UCSD-AML1 (cell line): Measurements from ENCODE around the gene UBE2H.

ENCODE experiments used
- DNase-seq: peaks from one replicate; lab custom pipeline; 2025; ENCODE audit not compliant: unreplicated experiment; lab: John Stamatoyannopoulos, UW

The UBE2H gene

DNA sequence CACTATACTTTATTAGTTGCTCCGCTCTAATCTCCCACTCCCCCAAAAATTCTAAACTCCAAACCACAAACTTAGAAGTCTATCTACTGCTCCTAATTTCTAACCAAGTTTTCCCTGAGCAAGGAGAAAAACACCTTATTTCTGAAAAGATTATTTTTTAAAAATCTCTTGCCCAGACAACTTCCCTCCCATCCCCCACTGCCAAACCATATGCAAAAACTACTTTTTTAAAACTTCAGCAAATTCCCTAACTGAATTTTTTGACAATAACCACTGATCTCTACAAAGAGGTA, 1.9 kb downstream of the UBE2H start:
- no peak for DNase-seq

DNA sequence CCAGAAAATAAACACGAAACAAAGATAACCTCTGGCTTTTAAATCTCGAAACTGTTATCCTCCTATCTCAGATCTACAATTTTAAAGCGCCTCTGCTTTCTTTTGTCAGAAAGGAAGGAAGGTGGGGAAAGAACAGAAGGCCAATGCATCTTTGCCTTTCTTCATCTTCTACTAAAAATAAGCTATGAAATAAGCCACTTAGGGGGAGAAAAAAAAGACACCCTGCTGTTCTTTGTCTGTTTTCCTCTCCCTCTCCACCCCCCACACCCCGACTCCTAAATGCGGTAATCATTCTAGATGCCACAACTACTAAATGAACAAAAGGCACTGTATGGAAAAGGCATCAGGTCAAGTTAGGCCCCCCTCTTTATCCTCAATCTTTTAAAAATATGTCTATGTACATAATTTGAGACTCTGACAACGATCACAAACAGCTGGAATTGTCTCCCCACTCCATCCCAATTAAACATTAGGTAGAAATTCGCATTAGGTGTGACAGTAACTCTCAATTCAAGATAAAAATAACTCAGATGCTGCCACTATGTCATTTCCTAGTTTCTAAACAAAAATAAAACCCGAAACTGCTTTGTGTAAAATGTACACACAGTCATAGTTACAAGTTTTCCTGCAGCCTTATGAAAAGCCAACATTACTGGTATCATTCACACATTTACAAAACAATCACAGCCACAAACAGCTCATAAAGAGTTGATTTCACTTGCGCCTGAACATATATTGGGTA, 2.4 kb downstream of the UBE2H start:
- DNase-seq: no peak

DNA sequence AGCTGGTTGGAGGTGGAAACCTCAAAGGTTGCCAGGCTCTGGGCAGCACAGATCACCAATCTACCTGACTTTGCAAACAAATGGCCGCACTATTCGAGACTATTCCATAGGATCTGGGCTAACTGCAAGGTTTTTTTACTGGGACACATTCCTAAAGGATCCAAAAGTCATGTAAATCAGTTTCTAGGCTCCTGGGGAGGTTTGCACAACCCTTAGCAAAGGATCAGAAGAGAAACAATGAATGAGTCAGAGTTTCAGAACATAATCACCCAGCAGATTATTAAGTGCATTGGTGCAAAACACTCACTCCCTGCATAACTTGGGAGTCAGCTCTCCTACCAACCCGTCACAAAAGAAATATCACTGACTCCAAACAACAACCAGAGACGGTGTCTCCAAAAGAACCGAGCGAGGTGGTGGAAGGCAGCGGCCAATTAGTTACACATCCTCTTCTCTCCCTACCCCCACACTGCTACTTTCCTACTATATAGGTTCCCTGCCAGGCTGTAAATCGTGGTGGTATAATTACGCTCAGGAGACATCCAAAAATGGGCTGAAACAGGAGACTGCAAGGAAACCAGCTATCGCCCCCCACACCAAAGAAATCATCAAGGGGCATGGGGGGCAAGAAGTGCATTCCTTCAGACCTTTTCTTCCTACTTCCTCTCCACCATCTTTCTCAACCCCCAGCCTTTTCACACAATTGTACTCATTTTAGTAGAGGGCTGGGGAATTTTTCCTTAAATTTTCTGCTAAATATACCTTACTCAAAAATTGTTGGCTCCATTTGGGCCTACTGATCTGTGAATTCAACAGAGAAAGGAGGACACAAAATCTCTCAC, 3.2 kb downstream of the UBE2H start:
- DNase-seq: no peak

DNA sequence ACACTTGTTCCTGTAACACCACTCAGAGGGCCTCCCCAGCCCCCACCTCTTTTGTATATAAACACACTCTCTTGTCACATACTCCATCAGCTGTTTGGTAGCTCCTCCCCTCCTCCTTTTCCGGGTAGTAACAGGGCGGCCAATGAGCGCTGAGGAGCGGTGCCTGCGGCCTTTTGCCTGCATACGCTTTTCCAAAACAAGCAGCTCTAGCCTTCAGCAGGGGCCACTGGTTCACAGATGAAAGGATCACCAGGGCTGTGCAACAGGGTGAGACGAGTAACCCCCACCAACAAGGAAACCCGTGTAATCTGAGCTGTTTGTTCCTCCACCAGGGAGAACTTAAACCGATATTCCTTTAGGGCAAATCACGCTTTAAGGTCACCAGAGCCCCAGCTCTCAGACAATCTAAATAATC, 3.9 kb downstream of the UBE2H start:
- DNase-seq: peak; percentile 58

DNA sequence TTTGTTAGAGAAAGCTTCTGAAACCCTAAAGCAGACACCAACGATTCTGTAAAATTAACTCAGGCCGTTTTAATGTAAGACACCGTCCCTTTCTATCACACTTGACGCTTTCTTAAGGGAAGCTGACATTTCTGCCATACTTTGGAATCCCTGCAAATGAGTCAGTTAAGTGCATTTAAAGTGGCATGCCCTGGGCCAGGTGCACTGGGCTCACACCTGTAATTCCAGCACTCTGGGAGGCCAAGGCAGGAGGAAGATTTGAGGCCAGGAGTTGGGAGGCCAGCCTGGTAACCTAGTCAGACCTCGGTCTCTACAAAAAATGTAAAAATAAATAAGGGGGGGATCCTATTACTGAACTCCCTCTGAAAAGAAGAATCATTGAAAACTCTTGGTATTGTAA, 4.4 kb downstream of the UBE2H start:
- no peak for DNase-seq

DNA sequence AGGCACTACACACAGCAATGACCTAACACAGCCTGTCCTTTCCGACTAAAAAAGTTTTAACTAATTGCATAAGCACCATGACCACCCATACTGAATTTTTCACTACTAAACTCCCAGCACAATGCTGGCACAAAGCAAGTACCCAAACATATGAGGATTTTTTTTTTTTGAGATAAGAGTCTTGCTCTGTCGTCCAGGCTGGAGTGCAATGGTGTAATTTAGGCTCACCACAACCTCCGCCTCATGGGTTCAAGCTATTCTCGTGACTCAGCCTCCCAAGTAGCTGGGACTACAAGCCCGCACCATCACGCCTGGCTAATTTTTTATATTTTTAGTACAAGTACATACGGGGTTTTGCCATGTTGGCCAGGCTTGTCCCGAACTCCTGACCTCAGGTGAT, 5.1 kb downstream of the UBE2H start:
- DNase-seq: no peak

DNA sequence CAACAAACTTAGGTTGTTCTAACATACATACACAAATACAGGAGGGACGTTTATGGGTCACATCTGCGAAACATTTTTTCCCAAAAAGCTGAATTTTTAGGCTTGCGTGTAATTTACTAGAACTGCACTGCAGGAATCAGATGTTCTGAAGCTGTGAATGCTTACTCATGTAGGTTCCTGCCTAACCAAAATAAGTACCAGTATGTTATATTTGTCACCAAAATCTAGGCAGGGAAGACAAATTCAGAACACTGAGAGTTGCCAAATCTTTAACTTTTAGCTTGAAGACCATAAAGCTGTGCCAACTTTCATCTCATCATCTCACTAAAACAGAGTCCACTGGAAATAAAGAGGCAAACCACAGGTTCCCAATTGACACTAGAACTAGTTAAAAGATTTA, 5.7 kb downstream of the UBE2H start:
- DNase-seq: no peak

DNA sequence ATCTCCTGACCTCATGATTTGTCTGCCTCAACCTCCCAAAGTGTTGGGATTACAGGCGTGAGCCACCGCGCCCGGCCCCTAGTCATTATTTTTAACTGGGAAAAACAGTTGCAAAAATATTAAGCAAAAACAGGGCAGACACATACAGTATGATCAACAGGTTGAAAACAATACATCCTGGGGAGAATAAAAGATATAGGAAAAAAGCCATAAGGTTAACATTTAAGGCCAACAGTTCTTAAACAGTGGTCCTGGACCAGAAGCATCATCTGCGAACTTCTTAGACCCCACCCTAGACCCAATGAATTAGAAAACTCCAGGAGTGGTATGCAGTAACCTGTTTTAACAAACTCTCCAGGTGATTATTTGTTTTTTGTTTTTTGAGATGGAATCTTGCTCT, 6.5 kb downstream of the UBE2H start:
- DNase-seq: no peak

DNA sequence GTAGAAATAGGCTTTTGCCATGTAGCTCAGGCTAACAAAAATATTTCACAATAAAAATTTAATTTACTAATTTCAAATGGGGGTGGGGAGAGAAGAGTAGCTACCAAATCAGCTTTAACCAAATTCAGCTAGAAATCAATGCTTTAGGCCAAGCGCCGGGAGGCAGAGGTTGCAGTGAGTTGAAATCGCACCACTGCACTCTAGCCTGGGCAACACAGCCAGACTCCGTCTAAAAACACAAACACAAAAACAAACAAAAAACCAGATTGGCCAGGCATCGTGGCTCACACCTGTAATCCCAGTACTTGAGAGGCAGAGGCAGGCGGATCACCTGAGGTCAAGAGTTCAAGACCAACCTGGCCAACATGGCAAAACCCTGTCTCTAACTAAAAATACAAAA, 9.4 kb downstream of the UBE2H start:
- no peak for DNase-seq

DNA sequence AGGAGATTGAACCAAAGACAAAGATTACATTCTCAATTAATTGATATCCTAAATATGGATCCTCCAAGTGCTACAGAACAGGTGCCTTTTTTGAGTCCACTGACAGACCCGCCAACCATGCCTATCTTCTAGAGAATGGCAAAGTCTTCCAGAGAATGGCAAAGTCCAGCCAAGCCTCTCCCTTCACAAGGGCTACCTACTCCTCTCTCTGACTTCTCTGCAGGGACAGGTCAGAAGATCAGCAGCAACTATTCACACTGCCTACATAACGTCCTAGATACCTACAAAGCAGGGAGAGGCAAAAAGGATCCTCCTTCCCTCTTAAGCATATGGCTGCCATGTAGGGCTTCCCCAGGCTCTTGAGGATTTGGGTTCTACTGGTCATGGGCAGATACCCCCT, 12.4 kb downstream of the UBE2H start:
- no peak for DNase-seq

DNA sequence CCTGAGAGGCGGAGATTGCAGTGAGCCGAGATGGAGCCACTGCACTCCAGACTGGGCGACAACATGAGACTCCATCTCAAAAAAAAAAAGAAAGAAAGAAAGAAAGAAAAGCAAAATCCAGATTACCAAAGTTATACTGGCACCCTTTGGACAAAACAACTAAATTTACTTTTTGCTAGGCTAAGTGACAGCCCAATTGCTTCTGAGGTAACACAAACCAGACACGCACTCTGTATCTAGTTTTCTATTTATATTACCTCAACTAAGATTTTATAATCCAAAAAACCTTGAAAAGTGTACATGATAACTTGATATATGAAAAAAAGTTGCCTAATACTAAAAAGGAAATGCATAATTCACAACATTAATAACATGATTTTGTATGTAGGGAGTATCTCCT, 12.9 kb downstream of the UBE2H start:
- DNase-seq: no peak

DNA sequence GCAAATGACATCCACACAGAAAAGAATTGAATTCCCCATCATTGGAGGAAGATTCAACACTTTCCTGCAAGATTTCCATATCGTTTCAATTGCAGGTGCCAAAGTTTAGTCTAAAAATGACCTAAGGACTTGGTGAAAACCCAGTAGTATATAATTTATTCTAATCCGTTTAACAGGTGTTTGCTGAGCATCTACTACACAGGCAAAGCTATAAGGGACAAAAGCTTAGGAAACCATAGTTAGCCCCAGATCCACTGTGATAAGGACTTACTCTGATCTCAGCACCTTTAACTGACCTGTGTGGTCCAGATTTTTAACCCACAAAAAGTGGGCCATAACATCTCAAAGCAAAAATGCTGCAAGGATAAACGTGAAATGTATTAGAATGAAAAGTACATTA, 19.1 kb downstream of the UBE2H start:
- DNase-seq: no peak

DNA sequence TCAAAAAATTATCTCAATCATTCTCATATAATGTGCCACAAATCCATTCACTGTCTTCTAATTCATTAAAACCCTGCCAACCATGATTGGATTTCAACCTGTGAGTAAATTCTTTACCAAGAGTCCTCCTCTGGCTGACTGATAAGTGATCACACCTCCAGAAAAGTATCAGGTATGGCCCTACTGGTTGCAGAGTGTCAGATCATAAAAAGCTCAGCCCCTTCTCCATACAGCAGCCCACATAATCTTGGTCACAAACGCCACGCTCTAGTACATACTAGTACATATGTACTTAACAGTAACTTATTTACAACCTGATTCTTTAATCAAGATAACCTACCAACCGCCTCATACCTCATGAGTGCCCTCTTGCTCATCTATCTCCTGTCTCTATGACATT, 26.1 kb downstream of the UBE2H start:
- no peak for DNase-seq

DNA sequence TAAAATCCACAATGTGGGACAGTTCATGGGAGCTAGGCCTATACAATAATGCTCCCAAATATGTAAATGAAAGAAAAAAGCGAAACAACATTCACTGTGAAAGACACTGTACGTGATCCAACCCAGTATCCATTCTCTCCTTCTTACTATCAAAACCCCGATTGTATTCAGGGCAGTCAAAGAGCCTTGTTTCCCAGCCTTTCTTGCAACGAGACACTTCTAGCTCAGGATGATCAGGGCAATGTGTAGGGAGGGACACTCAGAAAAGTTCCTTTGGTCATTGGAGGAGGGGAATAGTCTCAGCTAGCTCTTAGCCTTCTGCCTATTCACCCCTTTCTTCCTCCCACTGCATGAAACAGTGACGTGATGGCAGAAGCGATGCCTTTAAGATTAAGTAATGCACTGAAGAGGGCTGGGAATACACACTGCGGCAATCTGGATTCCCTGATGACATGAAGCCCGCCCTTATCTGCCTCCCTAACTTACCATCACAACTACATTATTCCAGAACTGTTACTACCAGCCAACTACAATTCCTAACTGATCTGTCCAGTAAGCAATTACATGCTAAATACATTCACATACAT, 27.3 kb downstream of the UBE2H start:
- no peak for DNase-seq

DNA sequence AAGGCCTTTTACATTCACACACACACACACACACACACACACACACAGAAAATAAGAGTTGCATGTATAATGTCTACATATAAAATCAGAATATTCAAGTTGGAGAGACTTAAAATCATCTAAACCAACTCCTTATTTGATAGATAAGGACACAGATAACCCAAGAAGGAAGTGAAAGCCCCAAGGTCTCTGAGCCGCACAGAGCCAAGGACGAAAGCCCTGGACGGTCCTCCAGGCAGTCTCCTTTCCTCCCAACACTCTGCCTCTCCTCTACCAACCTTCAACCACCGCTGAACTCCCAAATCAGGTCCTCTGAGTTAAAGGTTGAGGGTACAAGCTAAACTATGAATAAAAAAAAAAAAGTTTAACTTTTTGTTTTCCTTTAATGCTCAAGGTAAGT, 28.2 kb downstream of the UBE2H start:
- no peak for DNase-seq

DNA sequence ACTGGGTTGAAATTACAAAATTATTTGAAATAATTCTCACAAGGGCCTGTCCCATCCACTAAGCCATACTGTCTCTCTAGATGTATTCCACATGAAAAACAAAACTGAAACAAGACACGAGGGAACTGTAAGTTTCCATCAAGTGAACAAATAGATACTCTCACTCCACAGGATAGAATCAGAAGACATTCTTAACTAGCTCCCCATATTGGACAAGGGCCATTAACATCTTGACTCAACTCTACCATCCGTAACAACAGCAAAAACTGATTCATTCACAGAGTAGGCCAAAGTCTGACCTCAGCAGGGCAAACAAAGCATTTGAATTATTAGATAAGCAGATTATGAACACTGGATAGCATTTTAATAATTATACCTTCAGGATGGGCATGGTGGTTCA, 29.1 kb downstream of the UBE2H start:
- DNase-seq: no peak

DNA sequence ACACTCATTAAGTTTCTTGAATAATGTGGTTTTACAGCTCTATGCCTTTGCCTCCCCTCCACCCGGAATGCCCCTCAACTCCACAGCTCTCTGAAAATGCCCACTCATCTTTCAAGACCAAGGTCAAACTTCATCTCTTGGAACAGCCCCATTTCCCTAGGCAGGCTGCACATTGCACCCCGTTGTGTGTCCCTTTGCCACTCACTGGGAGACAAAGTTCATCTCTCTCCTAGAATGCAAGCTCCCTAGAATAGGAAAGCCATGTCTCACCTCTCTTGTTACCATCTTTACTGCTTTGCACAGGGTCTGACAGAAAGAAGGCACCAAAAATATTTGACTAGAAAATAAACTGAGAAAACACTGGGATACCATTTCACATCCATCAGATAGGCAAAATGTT, 33.3 kb downstream of the UBE2H start:
- DNase-seq: no peak

DNA sequence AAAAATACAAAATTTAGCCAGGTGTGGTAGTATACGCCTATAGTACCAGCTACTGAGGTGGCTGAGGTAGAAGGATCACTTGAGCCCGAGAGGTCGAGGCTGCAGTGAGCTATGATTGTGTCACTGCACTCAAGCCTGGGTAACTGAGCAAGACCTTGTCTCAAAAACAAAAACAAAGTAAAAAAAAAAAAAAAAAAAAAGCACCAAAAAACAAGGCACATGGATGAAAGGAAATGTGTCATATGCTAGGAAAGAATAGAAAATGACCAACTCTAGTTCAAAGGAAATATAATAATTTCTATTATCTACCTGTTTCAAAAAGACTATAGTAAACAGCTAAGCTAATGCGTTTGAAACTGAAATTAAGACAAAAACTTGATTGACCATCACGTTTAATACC, 33.8 kb downstream of the UBE2H start:
- DNase-seq: no peak

DNA sequence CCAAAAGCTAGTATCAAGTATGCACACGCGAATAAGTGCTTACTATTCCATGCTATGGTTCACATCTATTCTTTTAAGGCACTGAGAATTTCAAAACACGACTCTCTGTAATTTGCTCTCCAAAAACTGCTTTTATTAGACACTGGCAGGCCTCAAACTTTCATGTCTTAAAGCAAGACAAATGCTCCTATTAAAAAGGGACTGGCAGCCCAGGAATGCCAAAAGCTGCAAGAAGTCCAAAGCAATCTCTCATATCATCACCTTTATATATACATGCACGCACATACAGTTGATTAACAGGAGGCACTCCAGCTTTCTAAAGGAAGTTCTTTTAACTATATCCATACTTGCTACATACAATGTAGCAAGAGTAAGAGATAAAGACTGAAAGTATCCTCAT, 34.8 kb downstream of the UBE2H start:
- DNase-seq: no peak

DNA sequence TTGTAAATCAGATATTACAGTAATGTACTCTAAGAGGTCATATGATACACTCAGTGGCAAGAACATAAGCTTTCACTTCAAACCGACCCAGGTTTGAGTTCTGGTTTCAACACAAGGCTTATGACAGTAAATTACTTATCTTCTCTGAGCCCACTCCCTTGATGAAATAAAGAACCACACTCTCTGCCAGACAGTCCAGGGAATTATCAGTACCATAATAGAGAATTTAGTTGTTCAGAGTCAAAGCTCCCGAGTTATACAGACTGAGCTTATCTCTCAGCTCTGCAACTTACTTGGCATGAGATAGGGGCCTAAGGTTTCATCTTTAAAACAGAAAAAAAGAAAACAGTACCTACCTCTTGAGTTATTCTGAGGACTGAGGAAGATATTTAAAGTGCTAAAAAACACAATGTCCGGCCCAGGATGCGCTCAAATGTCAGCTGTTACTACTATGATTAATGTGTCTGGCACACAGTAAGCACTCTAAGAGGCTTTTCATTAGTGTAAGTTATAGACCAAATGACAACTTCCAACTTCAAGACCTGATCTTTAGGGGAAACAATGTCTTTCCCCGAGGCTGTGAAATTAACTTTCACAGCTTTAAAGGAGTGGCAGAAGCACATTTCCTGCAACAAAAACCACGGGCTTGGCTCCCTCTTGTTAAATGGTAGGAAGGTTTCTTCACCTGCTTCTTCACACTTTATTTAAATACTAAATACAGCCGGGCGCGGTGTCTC, 38.1 kb downstream of the UBE2H start:
- no peak for DNase-seq

DNA sequence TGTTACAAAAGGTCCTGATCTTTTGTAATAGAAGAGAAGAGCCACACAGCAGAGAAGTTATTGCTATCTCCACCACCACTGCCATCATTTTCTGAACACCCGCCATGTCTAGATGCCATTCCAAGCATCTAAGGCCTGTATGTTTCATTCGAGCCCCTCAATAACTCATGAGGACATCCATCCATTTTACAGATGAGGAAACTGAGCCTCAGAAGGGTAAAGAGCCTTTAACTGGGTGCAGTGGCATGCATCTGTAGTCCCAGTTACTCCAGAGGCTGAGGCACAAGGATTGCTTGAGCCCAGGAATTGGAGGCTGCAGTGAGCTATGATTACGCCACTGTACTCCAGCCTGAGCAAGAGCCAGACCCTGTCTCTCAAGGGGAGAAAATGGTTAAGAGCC, 39.3 kb downstream of the UBE2H start:
- no peak for DNase-seq

DNA sequence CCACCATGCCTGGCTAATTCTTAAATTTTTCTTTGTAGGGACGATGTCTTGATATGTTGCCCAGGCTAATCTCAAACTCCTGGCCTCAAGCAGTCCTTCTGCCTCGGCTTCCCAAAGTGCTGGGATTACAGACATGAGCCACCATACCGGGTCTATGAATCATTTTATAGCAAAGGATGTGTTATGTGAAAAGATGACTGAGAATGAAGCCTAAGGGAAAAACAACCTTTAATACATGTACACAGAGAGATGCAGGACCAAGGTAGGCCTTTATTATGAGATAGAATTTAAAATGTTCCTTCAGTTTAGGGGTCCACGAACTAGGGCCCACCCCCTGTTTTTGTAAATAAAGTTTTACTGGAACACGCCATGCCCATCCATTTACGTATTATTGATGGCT, 41.0 kb downstream of the UBE2H start:
- DNase-seq: no peak
